Mesendoderm (in vitro differentiated cells): ENCODE results near the gene STK4.
A peak's percentile ranks its signal among the peaks of the same experiment; 100 is the strongest.

Source experiments
- DNase-seq: peaks from one replicate; pipeline ENCODE4 v3.0.0; 2013
- H2AK5ac ChIP-seq: 2 replicates; pipeline ENCODE4 v1.6.1; 2013; ENCODE audit warnings: low read length, inconsistent platforms
- H2BK120ac ChIP-seq: 2 replicates; pipeline ENCODE4 v1.6.1; 2013; ENCODE audit warnings: low read depth, mild to moderate bottlenecking, low read length, moderate library complexity, mixed read lengths
- H2BK15ac ChIP-seq: replicated peaks from 2 replicates; pipeline ENCODE4 v1.6.1; 2013; ENCODE audit warnings: low read depth, mild to moderate bottlenecking, moderate library complexity
- H2BK5ac ChIP-seq: 2 replicates; pipeline ENCODE4 v1.6.1; 2013; ENCODE audit warnings: low read length, inconsistent platforms
- H3K18ac ChIP-seq: 2 replicates; pipeline ENCODE4 v1.6.1; 2013; ENCODE audit warnings: mild to moderate bottlenecking, low read length, mixed read lengths
- H3K23ac ChIP-seq: one replicate; pipeline ENCODE4 v1.6.1; 2013; ENCODE audit warnings: low read length
- H3K27ac ChIP-seq: 2 replicates; pipeline ENCODE4 v1.5.1; 2013; ENCODE audit warnings: low read depth, mild to moderate bottlenecking, inconsistent platforms, low read length, moderate library complexity
- H3K27me3 ChIP-seq: 2 replicates; pipeline ENCODE4 v1.6.1; 2013; ENCODE audit warnings: low read length, control low read depth, mild to moderate bottlenecking, inconsistent platforms; ENCODE audit not compliant: insufficient read depth, poor library complexity
- H3K36me3 ChIP-seq: 2 replicates; pipeline ENCODE4 v1.6.1; 2013; ENCODE audit warnings: low read length, inconsistent platforms; ENCODE audit not compliant: control insufficient read depth, insufficient read depth
- H3K4ac ChIP-seq: one replicate; pipeline ENCODE4 v1.6.1; 2013; ENCODE audit warnings: low read depth, mild to moderate bottlenecking, low read length, moderate library complexity
- H3K4me1 ChIP-seq: 2 replicates; pipeline ENCODE4 v1.6.1; 2013; ENCODE audit warnings: low read depth, low read length, inconsistent platforms; ENCODE audit not compliant: control insufficient read depth
- H3K4me2 ChIP-seq: 2 replicates; pipeline ENCODE4 v1.6.1; 2013; ENCODE audit warnings: low read length
- H3K4me3 ChIP-seq: 2 replicates; pipeline ENCODE4 v1.5.1; 2013; ENCODE audit warnings: mild to moderate bottlenecking, low read length
- H3K56ac ChIP-seq: one replicate; pipeline ENCODE4 v1.6.1; 2013; ENCODE audit warnings: low read length
- H3K79me1 ChIP-seq: 2 replicates; pipeline ENCODE4 v1.6.1; 2013; ENCODE audit warnings: low read length, inconsistent platforms
- H3K79me2 ChIP-seq: 2 replicates; pipeline ENCODE4 v1.6.1; 2013; ENCODE audit warnings: mild to moderate bottlenecking, low read length; ENCODE audit not compliant: control insufficient read depth, insufficient read depth
- H3K9ac ChIP-seq: 2 replicates; pipeline ENCODE4 v1.6.1; 2013; ENCODE audit warnings: low read length, inconsistent platforms
- H4K5ac ChIP-seq: one replicate; pipeline ENCODE4 v1.6.1; 2013; ENCODE audit warnings: low read length
- H4K8ac ChIP-seq: one replicate; pipeline ENCODE4 v1.6.1; 2013; ENCODE audit warnings: low read depth, mild to moderate bottlenecking, control low read depth, low read length, moderate library complexity
- WGBS: extraction: QIAGEN DNeasy Blood & Tissue Kit; methylation state at CpG from one replicate; pipeline ENCODE4 v1.1.7; 2013; ENCODE audit warnings: low lambda C conversion rate, missing lambda C conversion rate; ENCODE audit not compliant: insufficient coverage; ENCODE audit errors: extremely low coverage; 5-methylcytosine and 5-hydroxymethylcytosine counted together

Gene STK4

GRCh38 chr20:44979090-44979621, 12.8 kb downstream of the STK4 start:
- Histone ChIP-seq H3K79me2 (no peaks in the 10 kb centered on the region), H4K5ac (no peak overlapping the region), H4K8ac (no peak overlapping the region), H3K18ac (no peak overlapping the region), H2BK120ac (no peak overlapping the region), H3K23ac (no peak overlapping the region), H3K4me2 (no peak overlapping the region), H3K4me1 (no peaks in the 10 kb centered on the region), H3K79me1 (no peaks in the 10 kb centered on the region), H2BK15ac (no peak overlapping the region), H2BK5ac (no peak overlapping the region), H3K27ac (no peak overlapping the region), H3K36me3 (peaks cover 2% of the 10 kb centered on the region), H3K56ac (no peak overlapping the region), H3K4ac (no peak overlapping the region), H3K4me3 (no peak overlapping the region), H2AK5ac (no peak overlapping the region), H3K27me3 (no peaks in the 10 kb centered on the region), H3K9ac (no peak overlapping the region)
- no CpG with 5 or more reads among the region's 2 CpGs for WGBS
- no peak for DNase-seq

GRCh38 chr20:44981736-44982406, 15.6 kb downstream of the STK4 start:
- Histone ChIP-seq H2BK5ac (no peak overlapping the region), H4K8ac (no peak overlapping the region), H4K5ac (no peak overlapping the region), H3K36me3 (peaks cover 2% of the 10 kb centered on the region), H3K18ac (no peak overlapping the region), H3K79me1 (no peaks in the 10 kb centered on the region), H2BK15ac (no peak overlapping the region), H3K27ac (no peak overlapping the region), H2AK5ac (no peak overlapping the region), H2BK120ac (no peak overlapping the region), H3K4ac (no peak overlapping the region), H3K23ac (no peak overlapping the region), H3K4me2 (no peak overlapping the region), H3K79me2 (no peaks in the 10 kb centered on the region), H3K27me3 (no peaks in the 10 kb centered on the region), H3K4me3 (no peak overlapping the region), H3K4me1 (no peaks in the 10 kb centered on the region), H3K9ac (no peak overlapping the region), H3K56ac (no peak overlapping the region)
- no peak for DNase-seq
- WGBS: no CpG with 5 or more reads among the region's 8 CpGs

- Histone ChIP-seq H3K4me3 (no peak overlapping the region), H2BK15ac (no peak overlapping the region), H2BK5ac (no peak overlapping the region), H3K18ac (no peak overlapping the region), H3K4ac (no peak overlapping the region), H3K36me3 (peaks cover 2% of the 10 kb centered on the region), H2AK5ac (no peak overlapping the region), H3K27ac (no peak overlapping the region), H4K8ac (no peak overlapping the region), H2BK120ac (no peak overlapping the region), H3K79me1 (no peaks in the 10 kb centered on the region), H3K23ac (no peak overlapping the region), H3K4me2 (no peak overlapping the region), H3K79me2 (no peaks in the 10 kb centered on the region), H4K5ac (no peak overlapping the region), H3K9ac (no peak overlapping the region), H3K56ac (no peak overlapping the region), H3K27me3 (no peaks in the 10 kb centered on the region), H3K4me1 (no peaks in the 10 kb centered on the region)
- no peak for DNase-seq
- WGBS: no CpG with 5 or more reads among the region's 7 CpGs
These were observed 16.9 kb downstream of the STK4 start for GRCh38 chr20:44983093-44983674.

GRCh38 chr20:44988631-44989171, 22.4 kb downstream of the STK4 start:
- H3K4me1 ChIP-seq: peaks cover 3% of the 10 kb centered on the region
- H3K79me1 ChIP-seq: no peaks in the 10 kb centered on the region
- no peak for DNase-seq
- H3K36me3 ChIP-seq: no peaks in the 10 kb centered on the region
- no peak overlapping the region for H4K8ac ChIP-seq
- H2BK5ac ChIP-seq: no peak overlapping the region
- no peak overlapping the region for H3K4ac ChIP-seq
- no peak overlapping the region for H4K5ac ChIP-seq
- no peak overlapping the region for H3K23ac ChIP-seq
- H3K9ac ChIP-seq: no peak overlapping the region
- no peak overlapping the region for H3K27ac ChIP-seq
- no peak overlapping the region for H2BK120ac ChIP-seq
- no peak overlapping the region for H3K56ac ChIP-seq
- WGBS: no CpG with 5 or more reads among the region's 1 CpG
- H3K18ac ChIP-seq: no peak overlapping the region
- H3K27me3 ChIP-seq: no peaks in the 10 kb centered on the region
- no peak overlapping the region for H2BK15ac ChIP-seq
- H2AK5ac ChIP-seq: no peak overlapping the region
- H3K79me2 ChIP-seq: no peaks in the 10 kb centered on the region
- H3K4me2 ChIP-seq: no peak overlapping the region
- H3K4me3 ChIP-seq: no peak overlapping the region

GRCh38 chr20:44990425-44990824, 24.1 kb downstream of the STK4 start:
- no peak overlapping the region for H3K9ac ChIP-seq
- no peak overlapping the region for H2BK15ac ChIP-seq
- no peak for DNase-seq
- H3K79me1 ChIP-seq: no peaks in the 10 kb centered on the region
- no peak overlapping the region for H3K18ac ChIP-seq
- H3K4me3 ChIP-seq: no peak overlapping the region
- H2AK5ac ChIP-seq: no peak overlapping the region
- WGBS: no CpG with 5 or more reads among the region's 3 CpGs
- peak overlapping the region; percentile 17 for H3K56ac ChIP-seq
- no peak overlapping the region for H3K4ac ChIP-seq
- no peak overlapping the region for H4K5ac ChIP-seq
- no peak overlapping the region for H3K23ac ChIP-seq
- no peaks in the 10 kb centered on the region for H3K79me2 ChIP-seq
- no peak overlapping the region for H3K27ac ChIP-seq
- H4K8ac ChIP-seq: no peak overlapping the region
- H3K36me3 ChIP-seq: no peaks in the 10 kb centered on the region
- H3K4me1 ChIP-seq: peaks cover 3% of the 10 kb centered on the region
- H2BK5ac ChIP-seq: no peak overlapping the region
- H2BK120ac ChIP-seq: no peak overlapping the region
- no peaks in the 10 kb centered on the region for H3K27me3 ChIP-seq
- H3K4me2 ChIP-seq: no peak overlapping the region
